Fibroblast of lung (primary cell): ENCODE data around the gene MED10. TPM values are rescaled to one million over a fixed set of nuclear protein-coding genes. Genes with fewer than 3 reads are reported as not detected.

ENCODE experiments used
- DNase-seq, 2 donors: peaks; one replicate each; pipeline versions ENCODE4 v3.0.0 to v3.0.0-alpha.2; 2010; ENCODE audit warnings: low read depth in 2 of 2
- H2AFZ ChIP-seq: 2 replicates; pipeline ENCODE4 v1.5.1; 2012; ENCODE audit warnings: low read length, control low read depth, inconsistent platforms
- H3K27ac ChIP-seq: 2 replicates; pipeline ENCODE4 v1.5.1; 2011; ENCODE audit warnings: low read length, control low read depth; ENCODE audit not compliant: insufficient read depth
- H3K27me3 ChIP-seq: 2 replicates; pipeline ENCODE4 v1.5.1; 2011; ENCODE audit warnings: mild to moderate bottlenecking, low read length; ENCODE audit not compliant: control insufficient read depth, insufficient read depth
- H3K36me3 ChIP-seq: 2 replicates; pipeline ENCODE4 v1.5.1; 2011; ENCODE audit warnings: low read length; ENCODE audit not compliant: control insufficient read depth, insufficient read depth
- H3K4me1 ChIP-seq: 2 replicates; pipeline ENCODE4 v1.5.1; 2011; ENCODE audit warnings: low read length; ENCODE audit not compliant: control insufficient read depth, insufficient read depth; ENCODE audit errors: extremely low read depth
- H3K4me2 ChIP-seq: 2 replicates; pipeline ENCODE4 v1.5.1; 2011; ENCODE audit warnings: low read length, control low read depth; ENCODE audit not compliant: insufficient read depth; ENCODE audit errors: extremely low read depth
- H3K4me3 ChIP-seq, 4 experiments: fragments of 200-600 bp in 1 of 4; sonication (generic) in 1 of 4; replicated peaks in 1 of 4; 2 replicates each; pipeline ENCODE4 v1.5.1; 2011 to 2016; ENCODE audit warnings: low read length in 4 of 4, low read depth in 3 of 4, mild to moderate bottlenecking in 3 of 4, control low read depth in 2 of 4, inconsistent platforms in 1 of 4, mixed read lengths in 1 of 4; ENCODE audit not compliant: insufficient read depth in 1 of 4; ENCODE audit errors: control extremely low read depth in 1 of 4
- H3K79me2 ChIP-seq: 2 replicates; pipeline ENCODE4 v1.5.1; 2012; ENCODE audit warnings: mild to moderate bottlenecking, low read length, inconsistent platforms; ENCODE audit not compliant: control insufficient read depth, insufficient read depth
- H3K9ac ChIP-seq: 2 replicates; pipeline ENCODE4 v1.5.1; 2011; ENCODE audit warnings: mild to moderate bottlenecking, low read length, control low read depth; ENCODE audit not compliant: insufficient read depth
- H3K9me3 ChIP-seq: 2 replicates; pipeline ENCODE4 v1.5.1; 2012; ENCODE audit warnings: low read depth, low read length; ENCODE audit not compliant: control insufficient read depth, insufficient read depth
- H4K20me1 ChIP-seq: 2 replicates; pipeline ENCODE4 v1.5.1; 2011; ENCODE audit warnings: low read length; ENCODE audit not compliant: control insufficient read depth, insufficient read depth; ENCODE audit errors: extremely low read depth
- CTCF ChIP-seq, 2 donors: IDR thresholded peaks in 1 of 2; conservative IDR thresholded peaks in 1 of 2; 1 replicate in 1 of 2; 2 replicates in 1 of 2; pipeline ENCODE4 v1.5.1; 2011 to 2012; ENCODE audit warnings: low read length in 2 of 2, control low read depth in 1 of 2, inconsistent platforms in 1 of 2, low read depth in 1 of 2, mild to moderate bottlenecking in 1 of 2
- EZH2 ChIP-seq: IDR thresholded peaks from 2 replicates; pipeline ENCODE4 v1.5.1; 2012; ENCODE audit warnings: low read length, control low read depth, mild to moderate bottlenecking; ENCODE audit errors: missing control alignments
- polyA plus RNA-seq, 2 donors: library from polyadenylated mRNA; depleted of rRNA in 1 of 2; stranded (reverse) in 1 of 2; unstranded in 1 of 2; fragments of >200 nt; gene quantifications; 2 replicates each; pipeline ENCODE4 v1.2.1, GENCODE V29; 2011 to 2012; ENCODE audit warnings: missing spikeins in 1 of 2
- total RNA-seq: library from RNA; depleted of rRNA; stranded (reverse); fragments of >200 nt; gene quantifications from 2 replicates; pipeline ENCODE4 v1.2.1, GENCODE V29; 2014

Gene MED10
- total and polyA plus RNA-seq, 2 donors (not counting 1 experiment from before 2014, with no cell fraction given), result 13.5 to 52.9 TPM

- Histone ChIP-seq H3K9me3 (no peaks in the 10 kb centered on the region), H3K9ac (no peak overlapping the region), H3K79me2 (no peaks in the 10 kb centered on the region), H3K36me3 (no peaks in the 10 kb centered on the region), H3K27ac (no peak overlapping the region), H3K4me1 (no peaks in the 10 kb centered on the region), H2AFZ (no peak overlapping the region), H3K4me2 (no peak overlapping the region), H3K4me3 (no peak overlapping the region), H4K20me1 (no peaks in the 10 kb centered on the region), H3K27me3 (no peaks in the 10 kb centered on the region)
- DNase-seq, result no peak
- no peak for TF ChIP-seq EZH2
- TF ChIP-seq CTCF (conservative IDR thresholded peaks at IDR 0.05 in 1 of 2, IDR thresholded peaks at IDR 0.05 in 1 of 2; ENCODE audit: low read depth in 1 of 2, low read length in 2 of 2), result no peak
Measured at GRCh38 chr5:6355294-6355693, 23.1 kb downstream of the MED10 start.

- TF ChIP-seq EZH2 (no peak), CTCF (conservative IDR thresholded peaks at IDR 0.05 in 1 of 2, IDR thresholded peaks at IDR 0.05 in 1 of 2; ENCODE audit: low read depth in 1 of 2, low read length in 2 of 2) (no peak)
Measured at GRCh38 chr5:6354848-6355247, 23.5 kb downstream of the MED10 start.

GRCh38 chr5:6353602-6354302 is 24.6 kb downstream of the MED10 start:
- no peaks in the 10 kb centered on the region for H4K20me1 ChIP-seq
- H3K27ac ChIP-seq, result no peak overlapping the region
- no peak overlapping the region for H2AFZ ChIP-seq
- H3K79me2 ChIP-seq, result no peaks in the 10 kb centered on the region
- no peaks in the 10 kb centered on the region for H3K9me3 ChIP-seq
- no peak for TF ChIP-seq EZH2
- no peak for TF ChIP-seq CTCF (conservative IDR thresholded peaks at IDR 0.05 in 1 of 2, IDR thresholded peaks at IDR 0.05 in 1 of 2; ENCODE audit: low read depth in 1 of 2, low read length in 2 of 2)
- no peak overlapping the region for H3K4me2 ChIP-seq
- H3K27me3 ChIP-seq, result no peaks in the 10 kb centered on the region
- H3K4me3 ChIP-seq, result no peak overlapping the region
- H3K9ac ChIP-seq, result no peak overlapping the region
- no peaks in the 10 kb centered on the region for H3K4me1 ChIP-seq
- no peaks in the 10 kb centered on the region for H3K36me3 ChIP-seq
- DNase-seq, result no peak

More at GRCh38 chr5:6354848-6355247, 23.5 kb downstream of the MED10 start:
- Histone ChIP-seq H3K4me1 (no peaks in the 10 kb centered on the region), H3K27ac (no peak overlapping the region), H3K9ac (no peak overlapping the region), H4K20me1 (no peaks in the 10 kb centered on the region), H3K27me3 (no peaks in the 10 kb centered on the region), H3K36me3 (no peaks in the 10 kb centered on the region), H3K9me3 (no peaks in the 10 kb centered on the region), H3K4me3 (no peak overlapping the region), H3K4me2 (no peak overlapping the region), H3K79me2 (no peaks in the 10 kb centered on the region), H2AFZ (no peak overlapping the region)
- DNase-seq, result no peak
